K562 (cell line): ENCODE measurements around the gene DAGLA. TPM values are rescaled to one million over a fixed set of nuclear protein-coding genes. Genes with fewer than 3 reads are reported as not detected.

ENCODE experiments used
- FOSL1 ChIP-seq: fragments of 200-800 bp; sonication (Bioruptor generic); conservative IDR thresholded peaks from 2 replicates; pipeline ENCODE4 v1.6.1; 2016; ENCODE audit warnings: missing genetic modification characterization, missing compliant biosample characterization
- HDGF ChIP-seq: fragments of 450-650 bp; IDR thresholded peaks from 2 replicates; pipeline ENCODE4 v1.6.1; 2016
- NR0B1 ChIP-seq: fragments of 450-650 bp; IDR thresholded peaks from one replicate; pipeline ENCODE4 v1.6.1; 2018; ENCODE audit warnings: mild to moderate bottlenecking, moderate library complexity; ENCODE audit not compliant: partially characterized antibody
- PHF20 ChIP-seq: fragments of 450-650 bp; IDR thresholded peaks from 2 replicates; pipeline ENCODE4 v1.6.1; 2018; ENCODE audit not compliant: partially characterized antibody
- SFPQ ChIP-seq: fragments of 200-400 bp; formaldehyde crosslinking; IDR thresholded peaks from 2 replicates; pipeline ENCODE4 v1.6.1; 2017; ENCODE audit warnings: mild to moderate bottlenecking, low read depth, low read length, moderate library complexity
- SMAD4 ChIP-seq: fragments of 250-450 bp; sonication (Bioruptor Pico); conservative IDR thresholded peaks from 2 replicates; pipeline ENCODE4 v1.8.0; 2021; ENCODE audit warnings: inconsistent platforms, mild to moderate bottlenecking, moderate library complexity
- SMARCA5 ChIP-seq: fragments of 450-650 bp; IDR thresholded peaks from 2 replicates; pipeline ENCODE4 v1.6.1; 2016
- SREBF1 ChIP-seq: fragments of 150-350 bp; IDR thresholded peaks from 2 replicates; pipeline ENCODE4 v1.6.1; 2014; ENCODE audit warnings: antibody characterized with exemption, low read depth, low read length, borderline replicate concordance
- SRF ChIP-seq, 2 experiments: fragments of 250-450, 450-650 bp in 1 of 2; sonication (Bioruptor Pico) in 1 of 2; sonication (generic) in 1 of 2; formaldehyde crosslinking; IDR thresholded peaks; 2 replicates each; pipeline versions ENCODE4 v1.5.0 to v1.5.1; 2020 to 2022; ENCODE audit warnings: mild to moderate bottlenecking in 1 of 2, missing genetic modification reagents in 1 of 2
- TEAD1 ChIP-seq, 2 experiments: fragments of 450-650 bp in 1 of 2; sonication (generic) in 1 of 2; formaldehyde crosslinking; IDR thresholded peaks; 2 replicates each; pipeline versions ENCODE4 v1.4.0 to v1.8.0; 2020 to 2022; ENCODE audit warnings: mild to moderate bottlenecking in 2 of 2, missing genetic modification reagents in 1 of 2
- ZMIZ1 ChIP-seq, 2 experiments: fragments of 150-350 bp in 1 of 2; IDR thresholded peaks; 2 replicates each; pipeline ENCODE4 v1.6.1; 2012 to 2016; ENCODE audit warnings: low read depth in 2 of 2, low read length in 2 of 2, mild to moderate bottlenecking in 1 of 2, moderate library complexity in 1 of 2
- ZNF165 ChIP-seq: fragments of 250-450 bp; sonication (Bioruptor Pico); IDR thresholded peaks from 2 replicates; pipeline ENCODE4 v1.4.0; 2020; ENCODE audit warnings: borderline replicate concordance
- polyA plus RNA-seq, 8 experiments: library from polyadenylated mRNA; depleted of rRNA in 4 of 8; stranded (reverse) in 5 of 8; unstranded in 3 of 8; fragments of >200 nt; fragmentation: Nextera tagmentation in 2 of 8; fragmentation: Illumina TruSeq in 1 of 8; extraction: Ambion mirVana in 2 of 8; extraction: Trizol in 1 of 8; gene quantifications; 2 replicates each; pipeline versions ENCODE4 v1.2.1 to v1.2.3, GENCODE V29; 2011 to 2014; ENCODE audit warnings: inconsistent platforms in 1 of 8, missing spikeins in 1 of 8
- total RNA-seq, 7 experiments: library from RNA; depleted of rRNA in 6 of 7; stranded (reverse); fragments of >200 nt in 6 of 7; fragmentation: Illumina TruSeq in 2 of 7; extraction: Trizol in 2 of 7; gene quantifications; 2 replicates each; pipeline versions ENCODE4 v1.2.1 to v1.2.3, GENCODE V29; 2011 to 2021; ENCODE audit warnings: low replicate concordance in 1 of 7

The DAGLA gene
- total and polyA plus RNA-seq, 9 of the 15 experiments (the other 6 are each of a cell fraction or from before 2014, with no cell fraction given) = 0.03 to 0.16 (median 0.04) TPM; not detected in 4

DNA sequence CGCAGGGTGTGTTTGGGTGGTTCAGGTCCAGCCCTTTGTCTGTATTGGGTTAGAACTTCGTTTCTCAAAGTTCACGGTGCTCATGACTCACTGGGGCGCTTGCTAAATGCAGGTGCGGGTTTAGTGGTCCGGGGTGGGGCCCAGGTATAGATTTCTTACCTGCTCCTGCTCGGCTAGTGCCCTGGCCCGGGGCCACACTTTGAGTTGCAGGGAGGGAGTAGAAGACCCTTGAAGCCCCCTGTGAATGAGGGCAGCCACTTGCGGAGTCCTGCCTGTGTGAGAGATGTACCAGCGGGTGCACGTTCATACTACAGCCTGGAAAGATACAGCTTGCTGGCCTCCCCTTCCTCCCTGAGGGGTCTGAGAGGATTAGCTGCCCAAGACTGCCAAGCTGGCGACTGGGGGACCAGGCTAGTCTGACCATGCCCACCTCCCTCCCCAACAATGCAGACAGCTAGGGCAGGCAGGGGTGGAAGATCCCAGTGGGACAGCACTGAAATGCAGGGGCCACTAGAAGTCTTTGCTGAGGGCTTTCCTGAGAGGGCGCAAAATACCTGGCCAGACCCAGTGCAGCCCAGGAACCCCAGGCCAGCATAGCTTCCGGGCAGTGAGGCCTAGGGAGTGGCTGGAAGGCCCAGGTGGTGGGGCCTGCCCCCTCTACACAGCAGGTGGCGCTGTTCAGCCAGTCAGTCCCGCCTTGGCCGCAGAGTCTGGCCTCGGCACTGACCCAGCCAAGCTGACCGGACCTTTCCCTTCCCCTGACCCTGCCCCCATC, 67.2 kb downstream of the DAGLA start (continued):
- TF ChIP-seq SFPQ = no peak
- TF ChIP-seq PHF20 = peak; percentile 52
- TF ChIP-seq SREBF1 = no peak
- TF ChIP-seq TEAD1 (CRISPR knock-in tag; IDR thresholded peaks at IDR 0.05) = no peak
- TF ChIP-seq SMARCA5 = no peak
- no peak for TF ChIP-seq ZMIZ1 (IDR thresholded peaks at IDR 0.05; ENCODE audit: low read depth in 2 of 2, low read length in 2 of 2)
- TF ChIP-seq FOSL1 = no peak
- no peak for TF ChIP-seq NR0B1
- TF ChIP-seq SMAD4 (CRISPR knock-in tag) = peak; percentile 42; the same call in 1 of the 2 replicates
- TF ChIP-seq ZNF165 (CRISPR knock-in tag) = no peak
- no peak for TF ChIP-seq HDGF
- TF ChIP-seq SRF (CRISPR knock-in tag; IDR thresholded peaks at IDR 0.05) = no peak
